ENCODE data around the gene MACROD2.

DNA sequence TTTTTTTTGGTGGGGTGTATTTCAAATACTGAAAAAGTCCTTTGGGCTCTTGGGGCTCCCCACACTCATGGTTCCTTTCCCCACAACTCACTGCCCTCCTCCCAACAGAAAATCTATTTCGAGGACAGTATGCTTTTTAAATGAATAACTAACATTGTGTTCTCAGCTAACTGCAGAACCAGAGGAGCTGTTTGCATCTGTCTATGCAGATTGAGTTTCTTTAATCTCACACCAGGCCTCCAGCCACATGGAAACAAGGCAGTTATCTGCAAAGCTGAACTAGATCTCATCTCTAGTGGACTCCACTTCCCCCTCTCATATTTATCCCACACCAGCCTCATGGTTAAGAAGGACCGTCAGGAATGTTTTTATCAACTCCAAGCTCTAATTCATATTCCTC is 1622.8 kb downstream of the MACROD2 start:
- TF ChIP-seq, protein P1, sequence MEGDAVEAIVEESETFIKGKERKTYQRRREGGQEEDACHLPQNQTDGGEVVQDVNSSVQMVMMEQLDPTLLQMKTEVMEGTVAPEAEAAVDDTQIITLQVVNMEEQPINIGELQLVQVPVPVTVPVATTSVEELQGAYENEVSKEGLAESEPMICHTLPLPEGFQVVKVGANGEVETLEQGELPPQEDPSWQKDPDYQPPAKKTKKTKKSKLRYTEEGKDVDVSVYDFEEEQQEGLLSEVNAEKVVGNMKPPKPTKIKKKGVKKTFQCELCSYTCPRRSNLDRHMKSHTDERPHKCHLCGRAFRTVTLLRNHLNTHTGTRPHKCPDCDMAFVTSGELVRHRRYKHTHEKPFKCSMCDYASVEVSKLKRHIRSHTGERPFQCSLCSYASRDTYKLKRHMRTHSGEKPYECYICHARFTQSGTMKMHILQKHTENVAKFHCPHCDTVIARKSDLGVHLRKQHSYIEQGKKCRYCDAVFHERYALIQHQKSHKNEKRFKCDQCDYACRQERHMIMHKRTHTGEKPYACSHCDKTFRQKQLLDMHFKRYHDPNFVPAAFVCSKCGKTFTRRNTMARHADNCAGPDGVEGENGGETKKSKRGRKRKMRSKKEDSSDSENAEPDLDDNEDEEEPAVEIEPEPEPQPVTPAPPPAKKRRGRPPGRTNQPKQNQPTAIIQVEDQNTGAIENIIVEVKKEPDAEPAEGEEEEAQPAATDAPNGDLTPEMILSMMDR (optimal IDR thresholded peaks at IDR 0.05 in 1 of 3, IDR thresholded peaks at IDR 0.05 in 1 of 3, conservative IDR thresholded peaks at IDR 0.05 in 1 of 3; ENCODE audit: extremely low read depth in 1 of 3, insufficient read depth in 2 of 3, low read length in 3 of 3), result no peak
- no peak for TF ChIP-seq EZH2 (IDR thresholded peaks at IDR 0.05; ENCODE audit: low read length)
